ENCODE results near the gene BSN.

BSN gene

GRCh38 chr3:49634736-49635135 lies 80.5 kb downstream of the BSN start:
- no peak for FAIRE-seq

GRCh38 chr3:49636883-49637609 lies 82.8 kb downstream of the BSN start:
- no peak for FAIRE-seq

GRCh38 chr3:49638445-49638844 lies 84.2 kb downstream of the BSN start:
- FAIRE-seq = no peak

- FAIRE-seq = no peak
Observed at GRCh38 chr3:49639551-49639950, 85.3 kb downstream of the BSN start.

GRCh38 chr3:49641292-49641691 lies 87.0 kb downstream of the BSN start:
- FAIRE-seq = no peak

- FAIRE-seq = no peak
Observed at GRCh38 chr3:49641921-49642707, 87.8 kb downstream of the BSN start.

GRCh38 chr3:49642708-49643145 lies 88.5 kb downstream of the BSN start:
- FAIRE-seq = no peak

- FAIRE-seq = no peak
Observed at GRCh38 chr3:49644684-49645083, 90.4 kb downstream of the BSN start.

GRCh38 chr3:49646236-49646635 lies 92.0 kb downstream of the BSN start:
- FAIRE-seq = no peak

- FAIRE-seq = no peak
Observed at GRCh38 chr3:49647741-49648140, 93.5 kb downstream of the BSN start.

- FAIRE-seq = no peak
Observed at GRCh38 chr3:49648354-49649019, 94.2 kb downstream of the BSN start.

GRCh38 chr3:49649576-49649975 lies 95.3 kb downstream of the BSN start:
- FAIRE-seq = no peak

GRCh38 chr3:49650177-49650576 lies 95.9 kb downstream of the BSN start:
- FAIRE-seq = no peak

- FAIRE-seq = no peak
Observed at GRCh38 chr3:49650637-49651036, 96.4 kb downstream of the BSN start.

- no peak for FAIRE-seq
Observed at GRCh38 chr3:49652218-49652902, 98.1 kb downstream of the BSN start.

- no peak for FAIRE-seq
Observed at GRCh38 chr3:49652903-49653415, 98.7 kb downstream of the BSN start.

GRCh38 chr3:49653621-49654020 lies 99.3 kb downstream of the BSN start:
- no peak for FAIRE-seq

- no peak for FAIRE-seq
Observed at GRCh38 chr3:49654176-49654825, 100.0 kb downstream of the BSN start.

- no peak for FAIRE-seq
Observed at GRCh38 chr3:49654955-49655556, 100.8 kb downstream of the BSN start.

- FAIRE-seq = no peak
Observed at GRCh38 chr3:49655731-49656285, 101.5 kb downstream of the BSN start.

- no peak for FAIRE-seq
Observed at GRCh38 chr3:49656541-49657112, 102.3 kb downstream of the BSN start.

Measured in G401.6 (cell line).